ENCODE data around the gene OR5K4.

Gene OR5K4

GRCh38 chr3:98371853-98372252 is 18.2 kb downstream of the OR5K4 start:
- H3K27me3 ChIP-seq (replicated peaks; ENCODE audit: insufficient read depth, low read length), result no peaks in the 10 kb centered on the region
- H3K9ac ChIP-seq (ENCODE audit: low read length), result no peak overlapping the region
- no peaks in the 10 kb centered on the region for H3K4me1 ChIP-seq (ENCODE audit: low read length)
- no peaks in the 10 kb centered on the region for H3F3A ChIP-seq (ENCODE audit: insufficient read depth, low read length)
- no peaks in the 10 kb centered on the region for H3K9me2 ChIP-seq (replicated peaks; ENCODE audit: insufficient read depth, low read length)
- no peak overlapping the region for H3K27ac ChIP-seq (ENCODE audit: low read length)
- H3K79me2 ChIP-seq (ENCODE audit: low read length), result no peaks in the 10 kb centered on the region
- no peaks in the 10 kb centered on the region for H4K20me1 ChIP-seq (ENCODE audit: insufficient read depth, low read length)
- no peaks in the 10 kb centered on the region for H3K36me3 ChIP-seq (replicated peaks; ENCODE audit: insufficient read depth, low read length)
- H3K9me3 ChIP-seq (replicated peaks; ENCODE audit: insufficient read depth, low read length), result no peaks in the 10 kb centered on the region
- H2AFZ ChIP-seq (ENCODE audit: low read length), result no peak overlapping the region
- TF ChIP-seq EZH2phosphoT487 (IDR thresholded peaks at IDR 0.05; ENCODE audit: low read length) (no peak), CTCF (IDR thresholded peaks at IDR 0.05; ENCODE audit: low read length) (no peak), EZH2 (optimal IDR thresholded peaks at IDR 0.05; ENCODE audit: low read depth, low read length) (no peak)
- no peak overlapping the region for H3K4me3 ChIP-seq (ENCODE audit: low read length)
- DNase-seq, result no peak
- no peak overlapping the region for H3K4me2 ChIP-seq (ENCODE audit: low read depth, low read length)

DNA sequence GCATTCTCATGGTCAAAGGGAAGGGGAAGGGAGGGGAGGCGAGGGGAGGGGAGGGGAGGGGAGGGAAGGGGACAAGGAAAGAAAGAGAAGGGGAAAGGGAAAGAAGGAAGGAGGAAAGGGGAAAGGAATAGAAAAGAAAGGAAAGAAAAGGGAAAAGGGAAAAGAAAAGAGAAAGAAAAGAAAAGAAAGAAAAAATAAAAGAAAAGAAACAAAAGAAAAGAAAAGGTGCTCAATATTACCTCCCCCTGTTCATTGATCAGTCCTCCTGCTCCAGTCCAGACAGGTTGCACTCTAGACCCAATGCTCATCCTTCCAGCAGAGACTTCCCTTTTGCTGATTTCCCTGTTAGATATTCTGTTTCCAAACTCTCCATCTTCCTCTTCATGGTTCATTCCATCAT is 18.8 kb downstream of the OR5K4 start:
- H3K4me3 ChIP-seq (ENCODE audit: low read length), result no peak overlapping the region
- no peaks in the 10 kb centered on the region for H3F3A ChIP-seq (ENCODE audit: insufficient read depth, low read length)
- no peaks in the 10 kb centered on the region for H3K9me2 ChIP-seq (replicated peaks; ENCODE audit: insufficient read depth, low read length)
- TF ChIP-seq EZH2 (optimal IDR thresholded peaks at IDR 0.05; ENCODE audit: low read depth, low read length), result no peak
- no peaks in the 10 kb centered on the region for H3K36me3 ChIP-seq (replicated peaks; ENCODE audit: insufficient read depth, low read length)
- no peak overlapping the region for H3K4me2 ChIP-seq (ENCODE audit: low read depth, low read length)
- no peaks in the 10 kb centered on the region for H3K4me1 ChIP-seq (ENCODE audit: low read length)
- no peak overlapping the region for H3K27ac ChIP-seq (ENCODE audit: low read length)
- H4K20me1 ChIP-seq (ENCODE audit: insufficient read depth, low read length), result no peaks in the 10 kb centered on the region
- no peak overlapping the region for H2AFZ ChIP-seq (ENCODE audit: low read length)
- no peak for DNase-seq
- H3K27me3 ChIP-seq (replicated peaks; ENCODE audit: insufficient read depth, low read length), result no peaks in the 10 kb centered on the region
- no peaks in the 10 kb centered on the region for H3K79me2 ChIP-seq (ENCODE audit: low read length)
- H3K9ac ChIP-seq (ENCODE audit: low read length), result no peak overlapping the region
- no peaks in the 10 kb centered on the region for H3K9me3 ChIP-seq (replicated peaks; ENCODE audit: insufficient read depth, low read length)

GRCh38 chr3:98376631-98377030 is 23.0 kb downstream of the OR5K4 start:
- H3K4me3 ChIP-seq (ENCODE audit: low read length), result no peak overlapping the region
- no peak for DNase-seq
- no peak overlapping the region for H3K27ac ChIP-seq (ENCODE audit: low read length)
- H3K36me3 ChIP-seq (replicated peaks; ENCODE audit: insufficient read depth, low read length), result no peaks in the 10 kb centered on the region
- H3K9me2 ChIP-seq (replicated peaks; ENCODE audit: insufficient read depth, low read length), result no peaks in the 10 kb centered on the region
- TF ChIP-seq EZH2phosphoT487 (IDR thresholded peaks at IDR 0.05; ENCODE audit: low read length) (no peak), CTCF (IDR thresholded peaks at IDR 0.05; ENCODE audit: low read length) (no peak), EZH2 (optimal IDR thresholded peaks at IDR 0.05; ENCODE audit: low read depth, low read length) (no peak)
- H4K20me1 ChIP-seq (ENCODE audit: insufficient read depth, low read length), result no peaks in the 10 kb centered on the region
- no peak overlapping the region for H3K4me2 ChIP-seq (ENCODE audit: low read depth, low read length)
- H3F3A ChIP-seq (ENCODE audit: insufficient read depth, low read length), result no peaks in the 10 kb centered on the region
- H3K79me2 ChIP-seq (ENCODE audit: low read length), result no peaks in the 10 kb centered on the region
- H3K4me1 ChIP-seq (ENCODE audit: low read length), result no peaks in the 10 kb centered on the region
- no peak overlapping the region for H3K9ac ChIP-seq (ENCODE audit: low read length)
- no peaks in the 10 kb centered on the region for H3K27me3 ChIP-seq (replicated peaks; ENCODE audit: insufficient read depth, low read length)
- H3K9me3 ChIP-seq (replicated peaks; ENCODE audit: insufficient read depth, low read length), result no peaks in the 10 kb centered on the region
- no peak overlapping the region for H2AFZ ChIP-seq (ENCODE audit: low read length)

- Histone ChIP-seq H2AFZ (ENCODE audit: low read length) (no peak overlapping the region), H3K36me3 (replicated peaks; ENCODE audit: insufficient read depth, low read length) (no peaks in the 10 kb centered on the region), H3K27ac (ENCODE audit: low read length) (no peak overlapping the region), H3K4me2 (ENCODE audit: low read depth, low read length) (no peak overlapping the region), H3K27me3 (replicated peaks; ENCODE audit: insufficient read depth, low read length) (no peaks in the 10 kb centered on the region), H3K9ac (ENCODE audit: low read length) (no peak overlapping the region), H3K4me1 (ENCODE audit: low read length) (no peaks in the 10 kb centered on the region), H4K20me1 (ENCODE audit: insufficient read depth, low read length) (no peaks in the 10 kb centered on the region), H3K79me2 (ENCODE audit: low read length) (no peaks in the 10 kb centered on the region), H3F3A (ENCODE audit: insufficient read depth, low read length) (no peaks in the 10 kb centered on the region), H3K4me3 (ENCODE audit: low read length) (no peak overlapping the region), H3K9me2 (replicated peaks; ENCODE audit: insufficient read depth, low read length) (no peaks in the 10 kb centered on the region), H3K9me3 (replicated peaks; ENCODE audit: insufficient read depth, low read length) (no peaks in the 10 kb centered on the region)
- TF ChIP-seq EZH2phosphoT487 (IDR thresholded peaks at IDR 0.05; ENCODE audit: low read length) (no peak), CTCF (IDR thresholded peaks at IDR 0.05; ENCODE audit: low read length) (no peak), EZH2 (optimal IDR thresholded peaks at IDR 0.05; ENCODE audit: low read depth, low read length) (no peak)
- no peak for DNase-seq
These were observed 34.5 kb downstream of the OR5K4 start for GRCh38 chr3:98388147-98388546.
